H1 (cell line): ENCODE results near the gene EIF2S1. TPM values are rescaled to one million over a fixed set of nuclear protein-coding genes. Genes with fewer than 3 reads are reported as not detected.

Experiments used
- CTCF ChIA-PET: fragments of 300-600 bp; sonication (Branson Sonifier 250); formaldehyde crosslinking; loops from one replicate; lab custom pipeline; 2021; ENCODE audit not compliant: partially characterized antibody; lab: Charles Lee
- POLR2A ChIA-PET: fragments of 300-600 bp; sonication (Branson Sonifier 250); formaldehyde crosslinking; loops from one replicate; lab custom pipeline; 2021; ENCODE audit warnings: inconsistent platforms; ENCODE audit not compliant: partially characterized antibody; lab: Charles Lee
- DNase-seq, 2 experiments: peaks; one replicate each; pipeline versions ENCODE4 v3.0.0 to v3.0.0-alpha.2; 2010 to 2022; ENCODE audit warnings: low spot score in 2 of 2, low read depth in 1 of 2, mixed read lengths in 1 of 2
- FAIRE-seq: peaks from 2 replicates; lab custom pipeline; 2011; peaks lifted over from hg19 to GRCh38; lab: Jason Lieb, UNC
- H2AFZ ChIP-seq: 2 replicates; pipeline ENCODE4 v1.8.1; 2012; ENCODE audit warnings: low read length, inconsistent platforms
- H2AK5ac ChIP-seq: 2 replicates; pipeline ENCODE4 v1.6.1; 2013; ENCODE audit warnings: low read depth, low read length
- H2BK120ac ChIP-seq: replicated peaks from 2 replicates; pipeline ENCODE3; 2013; ENCODE audit warnings: low read depth, low read length, inconsistent platforms
- H2BK12ac ChIP-seq: 2 replicates; pipeline ENCODE4 v1.6.1; 2013; ENCODE audit warnings: low read depth, low read length
- H2BK15ac ChIP-seq: 2 replicates; pipeline ENCODE4 v1.6.1; 2013; ENCODE audit warnings: low read length
- H2BK20ac ChIP-seq: 2 replicates; pipeline ENCODE4 v1.6.1; 2013; ENCODE audit warnings: low read length
- H2BK5ac ChIP-seq: 2 replicates; pipeline ENCODE4 v1.6.1; 2013; ENCODE audit warnings: low read depth, low read length
- H3K14ac ChIP-seq: 2 replicates; pipeline ENCODE4 v1.6.1; 2013; ENCODE audit warnings: inconsistent platforms; ENCODE audit not compliant: insufficient read length
- H3K18ac ChIP-seq: 2 replicates; pipeline ENCODE4 v1.6.1; 2013; ENCODE audit warnings: low read length; ENCODE audit errors: extremely low read depth
- H3K23ac ChIP-seq: 2 replicates; pipeline ENCODE4 v1.6.1; 2013; ENCODE audit warnings: inconsistent platforms; ENCODE audit not compliant: insufficient read length
- H3K23me2 ChIP-seq: 2 replicates; pipeline ENCODE4 v1.6.1; 2013; ENCODE audit warnings: low read depth, low read length
- H3K27ac ChIP-seq: 2 replicates; pipeline ENCODE4 v1.6.1; 2011; ENCODE audit warnings: low read depth, low read length, inconsistent platforms
- H3K27me3 ChIP-seq, 4 experiments: replicated peaks in 1 of 4; 1 replicate in 1 of 4; 2 replicates in 3 of 4; pipeline versions ENCODE4 v1.6.1 to v1.8.1; 2011 to 2013; ENCODE audit warnings: low read length in 3 of 4, mild to moderate bottlenecking in 3 of 4, inconsistent platforms in 2 of 4, mixed read lengths in 2 of 4, moderate library complexity in 1 of 4; ENCODE audit not compliant: control insufficient read depth in 3 of 4, insufficient read depth in 3 of 4; ENCODE audit errors: extremely low read depth in 1 of 4
- H3K36me3 ChIP-seq, 4 experiments: 2 replicates each; pipeline versions ENCODE4 v1.6.1 to v1.8.1; 2011 to 2013; ENCODE audit warnings: mild to moderate bottlenecking in 4 of 4, low read length in 3 of 4, moderate library complexity in 2 of 4, control low read depth in 1 of 4, inconsistent platforms in 1 of 4; ENCODE audit not compliant: insufficient read depth in 4 of 4, control insufficient read depth in 2 of 4
- H3K4ac ChIP-seq: replicated peaks from 2 replicates; pipeline ENCODE3; 2013; ENCODE audit warnings: low read length, low read depth, mixed read lengths, inconsistent platforms; ENCODE audit not compliant: insufficient read length
- H3K4me1 ChIP-seq, 4 experiments: replicated peaks in 1 of 4; 1 replicate in 1 of 4; 2 replicates in 3 of 4; pipeline versions ENCODE4 v1.6.1 to v1.8.1; 2011 to 2013; ENCODE audit warnings: low read length in 3 of 4, inconsistent platforms in 2 of 4, mixed read lengths in 1 of 4; ENCODE audit not compliant: insufficient read depth in 4 of 4, control insufficient read depth in 3 of 4
- H3K4me2 ChIP-seq, 2 experiments: 2 replicates each; pipeline versions ENCODE4 v1.6.1 to v1.8.1; 2011 to 2013; ENCODE audit warnings: low read depth in 2 of 2, low read length in 2 of 2, control low read depth in 1 of 2, inconsistent platforms in 1 of 2, mild to moderate bottlenecking in 1 of 2; ENCODE audit not compliant: insufficient read depth in 1 of 2
- H3K4me3 ChIP-seq, 4 experiments: fragments of 200-600, 300-600 bp in 1 of 4; sonication (generic), shearing (Covaris generic), sonication (Bioruptor Twin) in 1 of 4; 2 replicates each; pipeline versions ENCODE4 v1.5.1 to v1.8.1; 2011 to 2016; ENCODE audit warnings: low read length in 4 of 4, low read depth in 3 of 4, control low read depth in 2 of 4, inconsistent platforms in 2 of 4, mild to moderate bottlenecking in 2 of 4, mixed read lengths in 1 of 4, moderate library complexity in 1 of 4; ENCODE audit not compliant: insufficient read depth in 2 of 4; ENCODE audit errors: extremely low read depth in 1 of 4
- H3K56ac ChIP-seq: replicated peaks from 2 replicates; pipeline ENCODE3; 2013; ENCODE audit warnings: low read depth, mild to moderate bottlenecking, mixed read lengths, low read length, inconsistent platforms; ENCODE audit not compliant: insufficient read length
- H3K79me1 ChIP-seq: 2 replicates; pipeline ENCODE4 v1.6.1; 2013; ENCODE audit warnings: low read depth, low read length, control low read depth
- H3K79me2 ChIP-seq, 2 experiments: 2 replicates each; pipeline versions ENCODE4 v1.6.1 to v1.8.1; 2012 to 2013; ENCODE audit warnings: low read length in 2 of 2, mild to moderate bottlenecking in 2 of 2, inconsistent platforms in 1 of 2; ENCODE audit not compliant: insufficient read depth in 2 of 2, control insufficient read depth in 1 of 2
- H3K9ac ChIP-seq, 4 experiments: replicated peaks in 1 of 4; 1 replicate in 1 of 4; 2 replicates in 3 of 4; pipeline versions ENCODE4 v1.6.1 to v1.8.1; 2011 to 2013; ENCODE audit warnings: low read depth in 3 of 4, low read length in 3 of 4, control low read depth in 2 of 4, mild to moderate bottlenecking in 2 of 4, moderate library complexity in 2 of 4, inconsistent platforms in 1 of 4; ENCODE audit errors: extremely low read depth in 1 of 4
- H3K9me3 ChIP-seq, 2 experiments: 2 replicates each; pipeline versions ENCODE4 v1.6.1 to v1.8.1; 2012 to 2013; ENCODE audit warnings: mild to moderate bottlenecking in 2 of 2, moderate library complexity in 2 of 2, control low read depth in 1 of 2, inconsistent platforms in 1 of 2, low read depth in 1 of 2, low read length in 1 of 2, mixed read lengths in 1 of 2; ENCODE audit not compliant: insufficient read depth in 2 of 2
- H4K20me1 ChIP-seq, 2 experiments: replicated peaks in 1 of 2; 2 replicates each; pipeline versions ENCODE3 to v1.8.1; 2011 to 2013; ENCODE audit warnings: inconsistent platforms in 2 of 2, low read length in 2 of 2, mild to moderate bottlenecking in 1 of 2; ENCODE audit not compliant: insufficient read depth in 2 of 2, control insufficient read depth in 1 of 2
- H4K5ac ChIP-seq: 2 replicates; pipeline ENCODE4 v1.6.1; 2013; ENCODE audit warnings: low read length, low read depth, mixed read lengths, inconsistent platforms; ENCODE audit not compliant: insufficient read length
- H4K8ac ChIP-seq: 2 replicates; pipeline ENCODE4 v1.8.0; 2013; ENCODE audit warnings: mild to moderate bottlenecking, moderate library complexity, low read length, inconsistent platforms; ENCODE audit not compliant: insufficient read depth; ENCODE audit errors: extremely low read depth
- H4K91ac ChIP-seq: replicated peaks from 2 replicates; pipeline ENCODE3; 2013; ENCODE audit warnings: low read length, mixed read lengths, inconsistent platforms; ENCODE audit not compliant: insufficient read length
- RAD21 ChIP-seq, 2 experiments: IDR thresholded peaks in 1 of 2; conservative IDR thresholded peaks in 1 of 2; 2 replicates each; pipeline ENCODE4 v1.6.1; 2011; ENCODE audit warnings: low read depth in 2 of 2, low read length in 2 of 2, improper control_type of control experiment in 1 of 2, inconsistent platforms in 1 of 2, mild to moderate bottlenecking in 1 of 2, moderate library complexity in 1 of 2
- SRF ChIP-seq: IDR thresholded peaks from 2 replicates; pipeline ENCODE4 v1.6.1; 2011; ENCODE audit warnings: mild to moderate bottlenecking, low read depth, low read length, moderate library complexity
- YY1 ChIP-seq: IDR thresholded peaks from 2 replicates; pipeline ENCODE4 v1.6.1; 2011; ENCODE audit warnings: low read depth, mild to moderate bottlenecking, low read length
- WGBS, 2 experiments: shearing (Covaris generic) in 1 of 2; methylation state at CpG; one replicate each; pipeline versions ENCODE4 v1.1.6 to v1.1.7; 2013 to 2015; ENCODE audit warnings: low lambda C conversion rate in 2 of 2, mixed read lengths in 2 of 2, inconsistent platforms in 1 of 2, low coverage in 1 of 2, missing lambda C conversion rate in 1 of 2; ENCODE audit not compliant: insufficient replicate concordance in 2 of 2, insufficient coverage in 1 of 2, insufficient read length in 1 of 2; ENCODE audit errors: extremely low coverage in 1 of 2, missing lambda C conversion rate in 1 of 2; 5-methylcytosine and 5-hydroxymethylcytosine counted together
- polyA plus RNA-seq, 7 experiments: library from polyadenylated mRNA; depleted of rRNA in 3 of 7; stranded (reverse) in 5 of 7; unstranded in 2 of 7; fragments of >200 nt in 5 of 7; fragments of 200-250 nt in 2 of 7; gene quantifications; 1 replicate in 5 of 7; 2 replicates in 1 of 7; 4 replicates in 1 of 7; pipeline versions ENCODE4 v1.2.1 to v1.2.3, GENCODE V29; 2011 to 2013; ENCODE audit warnings: missing spikeins in 2 of 7, mixed read lengths in 2 of 7
- total RNA-seq: library from RNA; stranded (reverse); fragmentation: NEBNext Ultra II Directional; extraction: Animal tissue kit (Norgen Biotek cat#: 25700); gene quantifications from 2 replicates; pipeline ENCODE4 v1.2.1, GENCODE V29; 2021
- TF ChIP-seq, protein P1 (sequence below), 3 experiments: IDR thresholded peaks; 1 replicate in 2 of 3; 2 replicates in 1 of 3; pipeline versions ENCODE4 v1.5.1 to v1.6.1; 2011; ENCODE audit warnings: low read length in 3 of 3, mild to moderate bottlenecking in 3 of 3, inconsistent platforms in 2 of 3, low read depth in 1 of 3, moderate library complexity in 1 of 3; ENCODE audit not compliant: insufficient read depth in 1 of 3; ENCODE audit errors: control extremely low read depth in 1 of 3

The EIF2S1 gene
- total and polyA plus RNA-seq, 2 of the 8 experiments (the other 6 are each of a cell fraction or from before 2014, with no cell fraction given): 35.1 to 146 TPM

GRCh38 chr14:67335781-67336180 lies 24.3 kb upstream of the EIF2S1 start:
- CTCF ChIA-PET: interaction anchor here (0.7 to 1.9 kb wide), 7 partner anchors 10 to 370 kb away, joined by 3 to 7 read pairs (median 3); no protein-coding TSS in a partner anchor
- Histone ChIP-seq H3K4me1 (no peaks in the 10 kb centered on the region), H2BK15ac (no peak overlapping the region), H3K27me3 (no peaks in the 10 kb centered on the region), H4K91ac (no peak overlapping the region), H2BK120ac (no peak overlapping the region), H2AK5ac (no peak overlapping the region), H3K79me1 (no peaks in the 10 kb centered on the region), H4K5ac (no peak overlapping the region), H3K36me3 (peaks cover 19 to 59% (median 44%) of the 10 kb centered on the region in 4 experiments), H3K23me2 (no peaks in the 10 kb centered on the region), H4K20me1 (peaks cover 0 to 2% of the 10 kb centered on the region in 2 experiments), H3K9me3 (no peaks in the 10 kb centered on the region), H3K9ac (no peak overlapping the region), H3K56ac (no peak overlapping the region), H2BK12ac (no peak overlapping the region), H3K14ac (no peak overlapping the region), H2BK5ac (no peak overlapping the region), H2AFZ (no peak overlapping the region), H3K4ac (no peak overlapping the region), H3K18ac (no peak overlapping the region), H3K79me2 (no peaks in the 10 kb centered on the region), H4K8ac (no peak overlapping the region), H3K4me3 (no peak overlapping the region), H3K4me2 (no peak overlapping the region), H2BK20ac (no peak overlapping the region), H3K27ac (no peak overlapping the region), H3K23ac (no peak overlapping the region)
- TF ChIP-seq, protein P1, sequence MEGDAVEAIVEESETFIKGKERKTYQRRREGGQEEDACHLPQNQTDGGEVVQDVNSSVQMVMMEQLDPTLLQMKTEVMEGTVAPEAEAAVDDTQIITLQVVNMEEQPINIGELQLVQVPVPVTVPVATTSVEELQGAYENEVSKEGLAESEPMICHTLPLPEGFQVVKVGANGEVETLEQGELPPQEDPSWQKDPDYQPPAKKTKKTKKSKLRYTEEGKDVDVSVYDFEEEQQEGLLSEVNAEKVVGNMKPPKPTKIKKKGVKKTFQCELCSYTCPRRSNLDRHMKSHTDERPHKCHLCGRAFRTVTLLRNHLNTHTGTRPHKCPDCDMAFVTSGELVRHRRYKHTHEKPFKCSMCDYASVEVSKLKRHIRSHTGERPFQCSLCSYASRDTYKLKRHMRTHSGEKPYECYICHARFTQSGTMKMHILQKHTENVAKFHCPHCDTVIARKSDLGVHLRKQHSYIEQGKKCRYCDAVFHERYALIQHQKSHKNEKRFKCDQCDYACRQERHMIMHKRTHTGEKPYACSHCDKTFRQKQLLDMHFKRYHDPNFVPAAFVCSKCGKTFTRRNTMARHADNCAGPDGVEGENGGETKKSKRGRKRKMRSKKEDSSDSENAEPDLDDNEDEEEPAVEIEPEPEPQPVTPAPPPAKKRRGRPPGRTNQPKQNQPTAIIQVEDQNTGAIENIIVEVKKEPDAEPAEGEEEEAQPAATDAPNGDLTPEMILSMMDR (IDR thresholded peaks at IDR 0.05; ENCODE audit: control extremely low read depth in 1 of 3, insufficient read depth in 1 of 3, low read depth in 1 of 3, low read length in 3 of 3): peak in 2 of 3 experiments; percentile 43 to 58; a peak in 2 of 4 replicates
- TF ChIP-seq RAD21 (IDR thresholded peaks at IDR 0.05 in 1 of 2, conservative IDR thresholded peaks at IDR 0.05 in 1 of 2; ENCODE audit: low read depth in 2 of 2, low read length in 2 of 2): peak; percentile 55 to 56
- TF ChIP-seq YY1: no peak
- no peak for TF ChIP-seq SRF
- DNase-seq: no peak
- no peak for FAIRE-seq
- WGBS, 2 experiments: 75% methylated on average over 2 of the region's 2 CpGs; no CpG with 5 or more reads in 1 of the 2 experiments
- POLR2A ChIA-PET: no interaction called here
